LHCN-M2 (cell line): ENCODE results near the gene CFAP74. TPM values are rescaled to one million over a fixed set of nuclear protein-coding genes. Genes with fewer than 3 reads are reported as not detected.
A peak's percentile ranks its signal among the peaks of the same experiment; 100 is the strongest.

Experiments used
- DNase-seq: peaks from one replicate; pipeline ENCODE4 v3.0.0-alpha.2; 2012; ENCODE audit warnings: low read depth
- total RNA-seq: library from RNA; depleted of rRNA; stranded (reverse); fragments of >200 nt; gene quantifications from 2 replicates; pipeline ENCODE4 v1.2.3, GENCODE V29; 2014

The CFAP74 gene
- total RNA-seq, 1 experiment from 2014 or later, result not detected

- DNase-seq, result no peak
Observed at GRCh38 chr1:2019172-2019543, 15.6 kb upstream of the CFAP74 start, which contains the start of gene GABRD. Gene GABRD, plus strand, starts transcription at chr1:2019345. Its CDS starts 79 bp downstream, at chr1:2019424.

DNA sequence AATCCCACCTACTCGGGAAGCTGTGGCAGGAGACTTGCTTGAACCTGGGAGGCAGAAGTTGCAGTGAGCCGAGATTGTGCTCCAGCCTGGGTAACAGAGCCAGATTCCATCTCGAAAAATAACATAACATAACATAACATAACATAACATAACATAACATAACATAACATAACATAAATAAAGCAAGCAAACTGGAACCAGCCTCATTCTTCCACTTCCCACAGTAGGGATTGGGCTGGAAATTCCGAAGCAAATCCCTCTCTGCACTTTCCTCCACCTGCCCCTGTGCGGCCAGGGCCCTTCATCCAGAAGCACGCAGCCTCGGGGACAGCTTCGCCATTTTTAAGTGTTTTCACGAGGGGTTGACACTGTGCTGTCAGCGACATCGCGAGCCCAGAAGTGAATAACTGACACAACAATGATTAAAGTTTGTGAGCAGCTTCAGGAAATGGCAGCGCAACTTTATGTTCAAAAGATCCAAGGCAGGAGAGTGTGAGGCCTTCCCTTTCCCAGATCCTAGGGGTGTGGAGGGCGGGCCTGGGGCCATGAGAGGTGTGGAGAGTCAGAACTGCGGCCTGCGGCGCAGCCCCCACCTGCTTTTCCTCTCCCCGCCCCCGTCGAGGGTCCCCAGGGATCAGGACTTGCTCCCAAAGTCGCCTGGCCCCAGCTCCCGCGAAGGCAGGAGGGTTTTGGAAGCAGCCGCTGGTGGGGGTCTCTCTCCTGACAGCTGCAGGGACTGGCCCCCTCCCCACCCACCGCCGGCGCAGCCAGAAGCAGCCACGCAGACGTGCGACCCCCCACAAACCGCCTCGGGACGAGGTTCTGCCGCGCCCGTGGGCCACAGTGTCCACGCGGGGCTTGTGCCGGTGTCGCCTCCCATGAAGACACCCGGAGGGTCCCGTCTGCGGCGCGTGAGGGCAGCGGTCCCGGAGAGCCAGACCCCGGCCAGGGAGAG is 14.9 kb upstream of the CFAP74 start:
- DNase-seq, result no peak

GRCh38 chr1:2016123-2016522 is 12.5 kb upstream of the CFAP74 start:
- no peak for DNase-seq

DNA sequence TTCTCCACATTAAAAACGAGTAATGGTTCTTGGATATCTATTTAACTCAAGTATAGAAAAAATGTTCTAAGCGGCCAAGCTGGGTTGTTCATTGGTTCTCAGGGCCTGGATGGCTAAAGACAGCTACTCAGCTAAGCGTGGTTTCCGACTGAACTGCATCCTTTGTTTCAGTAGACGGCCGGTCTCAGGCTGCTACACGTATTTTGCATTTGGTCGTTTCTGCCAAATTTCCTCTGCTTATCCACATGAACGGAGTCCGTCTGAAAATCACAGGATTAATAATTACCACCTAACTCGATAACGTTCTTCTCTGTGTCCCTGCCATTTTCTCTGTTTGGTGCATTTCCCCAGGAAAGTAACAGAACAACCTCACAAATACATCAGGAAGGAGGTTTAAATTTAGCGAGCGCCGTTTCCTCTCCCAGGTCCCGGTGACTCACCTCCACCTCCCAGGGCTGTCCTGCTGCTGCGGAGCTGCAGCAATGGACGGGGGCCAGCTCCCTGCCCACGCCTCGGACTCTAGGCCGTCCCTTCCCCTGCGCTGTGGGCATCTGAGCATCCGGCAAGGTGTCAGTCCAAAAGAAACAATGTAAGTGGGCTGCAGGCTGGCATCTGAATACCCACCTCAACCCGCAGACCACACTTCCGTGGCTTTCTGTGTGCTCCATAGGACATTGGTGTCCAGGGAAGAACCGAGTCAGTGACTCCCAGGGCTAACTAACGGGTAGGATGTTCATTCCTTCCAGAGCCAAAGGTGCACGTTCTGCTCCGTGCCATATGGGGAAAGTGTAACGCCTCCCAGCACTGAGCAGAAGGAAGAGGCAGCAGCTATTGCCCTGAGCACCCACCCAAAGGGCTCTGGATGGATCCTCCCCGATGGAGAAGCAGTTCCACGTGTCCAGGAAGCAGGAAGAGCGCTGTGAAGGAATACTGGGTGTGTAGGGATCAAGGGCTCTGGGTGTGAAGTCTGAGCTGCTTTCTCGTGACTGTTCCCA is 11.5 kb upstream of the CFAP74 start:
- DNase-seq, result no peak

GRCh38 chr1:2014181-2014580 is 10.6 kb upstream of the CFAP74 start:
- no peak for DNase-seq

GRCh38 chr1:2009101-2010053 is 5.8 kb upstream of the CFAP74 start:
- DNase-seq, result no peak

DNA sequence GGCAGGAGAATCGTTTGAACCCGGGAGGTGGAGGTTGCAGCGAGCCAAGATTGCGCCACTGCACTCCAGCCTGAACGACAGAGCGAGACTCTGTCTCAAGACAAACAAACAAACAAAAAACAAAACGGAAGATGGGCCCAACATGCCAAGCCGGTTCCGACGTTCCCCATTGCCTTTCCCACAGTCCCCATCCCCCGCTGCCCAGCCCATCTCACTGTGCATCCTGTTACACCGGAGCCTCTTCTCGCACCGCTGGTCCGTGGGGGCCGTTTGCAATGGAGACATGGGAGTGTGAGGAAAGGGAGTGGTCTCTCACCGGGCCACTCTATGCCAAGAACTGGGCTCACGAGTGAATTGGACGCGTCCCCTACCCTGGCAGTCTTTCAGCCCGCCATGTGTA is 1.3 kb upstream of the CFAP74 start:
- DNase-seq, result no peak

GRCh38 chr1:2001773-2002411 is 1.7 kb downstream of the CFAP74 start:
- DNase-seq, result no peak

- no peak for DNase-seq
Observed at GRCh38 chr1:2000850-2001249, 2.7 kb downstream of the CFAP74 start.

DNA sequence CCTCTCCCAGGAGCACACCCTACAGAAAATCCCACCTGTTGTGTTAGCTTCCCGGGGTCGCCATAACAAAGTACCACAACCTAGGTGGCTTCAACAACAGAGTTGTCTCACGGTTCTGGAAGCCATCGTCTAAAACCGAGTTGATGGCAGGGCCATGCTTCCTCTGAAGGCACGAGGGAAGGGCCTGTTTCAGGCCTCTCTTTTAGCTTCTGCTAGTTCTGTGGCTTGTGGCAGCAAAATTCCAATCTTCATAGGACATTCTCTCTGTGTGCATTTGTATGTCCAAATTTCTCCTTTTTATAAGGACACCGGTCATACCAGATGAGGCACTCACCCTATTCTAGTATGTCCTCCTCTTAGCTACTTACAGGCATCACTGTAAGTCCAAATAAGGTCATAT is 3.2 kb downstream of the CFAP74 start:
- no peak for DNase-seq

DNA sequence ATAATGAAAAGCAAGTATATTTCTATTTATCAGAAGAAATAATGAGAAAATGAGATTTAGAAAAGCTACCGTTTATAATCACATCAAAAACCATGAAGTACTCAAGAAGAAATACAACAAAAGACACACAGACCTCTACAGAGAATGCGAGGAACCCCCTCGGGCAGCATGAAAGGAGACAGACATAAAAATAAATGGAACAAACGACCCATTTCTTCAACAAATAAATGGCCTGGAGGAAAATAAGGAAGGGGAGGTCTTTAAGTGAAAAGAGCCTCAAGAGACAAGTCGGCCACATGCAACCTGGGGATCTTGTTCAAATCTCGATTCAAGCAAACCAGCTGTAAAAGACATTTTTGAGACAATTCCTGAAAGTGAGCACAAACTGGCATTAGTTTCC is 6.0 kb downstream of the CFAP74 start:
- DNase-seq, result no peak

DNA sequence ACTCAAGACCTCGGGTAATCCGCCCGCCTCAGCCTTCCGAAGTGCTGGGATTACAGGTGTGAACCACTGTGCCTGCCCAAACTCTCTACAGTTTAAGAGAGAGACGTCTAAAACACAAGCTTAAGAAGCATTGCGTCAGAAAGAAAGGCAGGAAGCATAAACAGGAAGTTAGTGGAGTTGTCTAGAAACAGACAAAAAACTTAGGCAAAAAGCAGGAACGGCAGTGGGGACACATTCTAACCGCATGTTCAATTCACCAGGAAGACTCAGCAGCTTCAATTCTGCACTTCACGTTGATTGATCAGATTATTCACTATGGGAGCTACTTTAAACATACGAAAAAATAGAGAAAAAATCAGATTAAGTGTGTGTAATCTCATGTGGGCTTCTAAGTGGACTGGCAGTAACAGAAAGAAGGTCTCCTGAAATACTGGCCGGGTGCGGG is 7.4 kb downstream of the CFAP74 start:
- no peak for DNase-seq

GRCh38 chr1:1994536-1994935 is 9.1 kb downstream of the CFAP74 start:
- no peak for DNase-seq

DNA sequence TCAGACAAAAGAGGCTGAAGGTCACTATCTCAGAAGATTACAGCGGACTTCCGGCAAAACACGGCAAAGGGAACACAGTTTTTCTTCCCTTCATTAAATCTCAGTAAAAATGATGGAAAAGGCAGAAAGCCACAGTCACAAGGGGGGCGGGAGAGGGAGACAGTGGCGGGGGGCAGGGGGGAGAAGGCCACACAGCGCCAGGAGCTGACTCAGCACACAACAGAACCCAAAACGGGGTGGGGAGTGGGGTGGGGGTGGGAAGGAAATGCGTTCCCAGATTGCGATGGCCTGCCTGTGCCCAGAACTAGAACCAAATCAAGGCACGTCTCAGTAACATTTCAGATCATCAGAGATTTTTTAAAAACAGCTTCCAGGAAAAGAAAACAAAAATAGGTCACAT is 13.4 kb downstream of the CFAP74 start:
- no peak for DNase-seq

DNA sequence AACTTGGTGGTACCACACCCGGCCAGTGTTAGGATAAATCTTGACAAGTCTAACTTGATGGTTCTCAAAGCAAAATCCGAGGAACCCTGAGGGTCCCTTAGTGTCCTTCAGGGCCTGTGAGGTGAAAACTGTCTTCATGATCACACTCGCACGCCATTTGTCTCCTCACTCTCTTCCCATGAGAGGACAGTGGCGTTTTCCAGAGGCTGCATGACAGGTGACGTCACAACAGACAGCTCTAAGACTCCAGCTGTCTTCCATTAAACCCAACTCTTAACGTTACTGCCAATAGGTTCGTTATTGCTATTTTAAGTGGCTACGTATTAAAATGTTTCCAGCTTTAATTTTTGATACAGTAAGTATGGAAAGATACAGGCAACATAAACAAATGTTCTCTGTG is 13.8 kb downstream of the CFAP74 start:
- no peak for DNase-seq

GRCh38 chr1:1989102-1989542 is 14.5 kb downstream of the CFAP74 start:
- peak; percentile 4 for DNase-seq

DNA sequence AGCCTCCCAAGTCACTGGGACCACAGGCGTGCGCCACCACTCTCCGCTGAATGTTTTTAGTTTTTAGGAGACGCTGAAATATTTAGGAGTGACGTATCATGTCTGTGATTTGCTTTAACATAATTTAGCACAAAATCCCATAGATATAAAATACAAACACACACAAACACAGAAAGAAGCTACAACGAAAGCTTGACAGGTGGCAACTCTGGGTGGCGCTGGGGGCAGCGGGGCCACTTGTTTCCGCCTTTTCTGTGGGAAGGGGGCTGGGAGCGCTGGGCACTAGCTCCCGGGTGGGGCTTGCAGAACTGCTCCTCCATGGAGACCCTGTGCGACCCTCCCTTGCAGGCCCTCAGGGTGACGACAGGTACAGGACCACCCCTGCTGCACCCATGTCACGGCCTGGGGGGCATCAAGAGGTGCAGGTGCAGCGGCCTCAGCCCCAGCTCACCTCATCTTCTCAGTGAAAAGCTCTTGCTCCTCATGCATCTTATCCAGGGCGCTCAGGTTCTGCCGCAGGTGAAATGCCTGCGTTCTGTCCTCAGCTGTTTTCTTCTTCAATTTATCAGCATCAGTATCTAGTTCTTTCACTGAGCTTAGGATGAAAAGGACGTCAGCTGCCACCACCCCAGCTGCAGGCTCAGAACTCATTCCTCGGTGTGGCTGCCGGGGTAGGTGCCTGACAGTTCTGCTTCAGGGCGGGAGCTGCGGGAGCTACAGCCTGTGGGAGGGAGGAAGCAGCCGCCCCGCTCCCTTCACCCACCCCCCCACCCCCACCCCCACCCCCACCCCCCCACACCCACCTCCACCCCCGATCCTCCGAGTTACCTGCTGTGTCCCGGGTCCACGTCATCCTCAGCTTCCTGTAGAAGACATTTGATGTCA is 15.3 kb downstream of the CFAP74 start:
- no peak for DNase-seq

DNA sequence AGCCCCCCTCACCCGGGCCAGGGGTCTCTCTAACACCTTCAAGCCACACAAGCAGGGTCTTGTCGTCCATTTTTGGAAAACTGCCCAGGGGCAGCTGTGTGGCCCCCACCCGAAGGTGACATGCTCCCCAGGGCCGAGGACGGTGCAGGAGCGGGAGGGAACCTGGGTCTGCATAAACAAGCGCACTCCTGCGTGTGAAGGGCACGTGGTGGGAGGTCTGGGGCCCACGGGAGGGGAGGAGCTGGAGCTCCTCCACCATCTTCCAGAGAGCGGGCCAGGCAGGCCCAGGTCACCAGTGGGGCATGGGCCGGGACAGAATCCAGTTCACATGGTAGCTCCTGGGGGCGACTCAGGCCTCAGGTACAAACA is 16.5 kb downstream of the CFAP74 start:
- DNase-seq, result no peak

- DNase-seq, result no peak
Observed at GRCh38 chr1:1986451-1987141, 17.0 kb downstream of the CFAP74 start.
